ENCODE measurements around the gene HBG1. TPM values are rescaled to one million over a fixed set of nuclear protein-coding genes. Genes with fewer than 3 reads are reported as not detected.
"Not testable (repeated sequence)": the region's sequence is repeated elsewhere in the genome, so short reads cannot be mapped to it uniquely, and the experiment has no call there.

Gene HBG1
- total RNA-seq: not detected

GRCh38 chr11:5249807-5250396 is at the start of gene HBG1:
TSS of gene HBG1 (minus strand) at chr11:5249857. CDS start at chr11:5249804, 53 bp downstream.
- H3K9me3 Mint-ChIP-seq; H3K36me3 Mint-ChIP-seq (ENCODE audit: insufficient read depth in 2 of 2); H3K27me3 Mint-ChIP-seq (ENCODE audit: low read depth); DNase-seq; H3K27ac Mint-ChIP-seq; H3K4me1 Mint-ChIP-seq (ENCODE audit: low read depth); ATAC-seq (replicated peaks in 1 of 2); H3K4me3 Mint-ChIP-seq: not testable (repeated sequence)

- Mint-ChIP-seq H3K27me3 (ENCODE audit: low read depth) (peaks cover 6% of the 10 kb centered on the region), H3K36me3 (ENCODE audit: insufficient read depth in 2 of 2) (no peaks in the 10 kb centered on the region), H3K9me3 (no peaks in the 10 kb centered on the region), H3K27ac (no peak overlapping the region), H3K4me3 (no peak overlapping the region), H3K4me1 (ENCODE audit: low read depth) (no peaks in the 10 kb centered on the region)
- DNase-seq: no peak
- ATAC-seq (replicated peaks in 1 of 2): no peak
Measured at GRCh38 chr11:5298451-5298850, 48.8 kb upstream of the HBG1 start.

- ATAC-seq (replicated peaks in 1 of 2) (no peak), DNase-seq (no peak)
- Mint-ChIP-seq H3K27ac (no peak overlapping the region), H3K27me3 (ENCODE audit: low read depth) (peaks cover 6% of the 10 kb centered on the region), H3K36me3 (ENCODE audit: insufficient read depth in 2 of 2) (no peaks in the 10 kb centered on the region), H3K9me3 (no peaks in the 10 kb centered on the region), H3K4me3 (no peak overlapping the region), H3K4me1 (ENCODE audit: low read depth) (no peaks in the 10 kb centered on the region)
Measured at GRCh38 chr11:5297721-5298323, 48.2 kb upstream of the HBG1 start.

GRCh38 chr11:5294342-5294995 is 44.8 kb upstream of the HBG1 start:
- DNase-seq; H3K36me3 Mint-ChIP-seq (ENCODE audit: insufficient read depth in 2 of 2); H3K9me3 Mint-ChIP-seq; H3K4me1 Mint-ChIP-seq (ENCODE audit: low read depth); H3K4me3 Mint-ChIP-seq; H3K27ac Mint-ChIP-seq; H3K27me3 Mint-ChIP-seq (ENCODE audit: low read depth); ATAC-seq (replicated peaks in 1 of 2): not testable (repeated sequence)

GRCh38 chr11:5293028-5293427 is 43.4 kb upstream of the HBG1 start:
- DNase-seq (no peak), ATAC-seq (replicated peaks in 1 of 2) (no peak)
- Mint-ChIP-seq H3K4me1 (ENCODE audit: low read depth) (no peaks in the 10 kb centered on the region), H3K4me3 (no peak overlapping the region), H3K36me3 (ENCODE audit: insufficient read depth in 2 of 2) (no peaks in the 10 kb centered on the region), H3K27me3 (ENCODE audit: low read depth) (no peaks in the 10 kb centered on the region), H3K9me3 (no peaks in the 10 kb centered on the region), H3K27ac (no peak overlapping the region)

GRCh38 chr11:5291207-5291838 is 41.7 kb upstream of the HBG1 start:
- Mint-ChIP-seq H3K9me3 (no peaks in the 10 kb centered on the region), H3K36me3 (ENCODE audit: insufficient read depth in 2 of 2) (no peaks in the 10 kb centered on the region), H3K4me1 (ENCODE audit: low read depth) (no peaks in the 10 kb centered on the region), H3K27me3 (ENCODE audit: low read depth) (no peaks in the 10 kb centered on the region), H3K27ac (no peak overlapping the region), H3K4me3 (no peak overlapping the region)
- ATAC-seq (replicated peaks in 1 of 2) (peak; percentile 35 to 49), DNase-seq (no peak)

- DNase-seq (no peak), ATAC-seq (replicated peaks in 1 of 2) (no peak)
- no peak overlapping the region for H3K27ac Mint-ChIP-seq
- no peaks in the 10 kb centered on the region for H3K4me1 Mint-ChIP-seq (ENCODE audit: low read depth)
- no peaks in the 10 kb centered on the region for H3K36me3 Mint-ChIP-seq (ENCODE audit: insufficient read depth in 2 of 2)
- no peaks in the 10 kb centered on the region for H3K27me3 Mint-ChIP-seq (ENCODE audit: low read depth)
- no peak overlapping the region for H3K4me3 Mint-ChIP-seq
- H3K9me3 Mint-ChIP-seq: no peaks in the 10 kb centered on the region
Measured at GRCh38 chr11:5290106-5290505, 40.4 kb upstream of the HBG1 start.

- H3K36me3 Mint-ChIP-seq (ENCODE audit: insufficient read depth in 2 of 2): no peaks in the 10 kb centered on the region
- DNase-seq: no peak
Measured at GRCh38 chr11:5289696-5290095, 40.0 kb upstream of the HBG1 start.

GRCh38 chr11:5288906-5289550 is 39.4 kb upstream of the HBG1 start:
- no peak for DNase-seq
- no peaks in the 10 kb centered on the region for H3K36me3 Mint-ChIP-seq (ENCODE audit: insufficient read depth in 2 of 2)
- no peak overlapping the region for H3K4me3 Mint-ChIP-seq
- no peaks in the 10 kb centered on the region for H3K4me1 Mint-ChIP-seq (ENCODE audit: low read depth)
- no peaks in the 10 kb centered on the region for H3K9me3 Mint-ChIP-seq
- no peaks in the 10 kb centered on the region for H3K27me3 Mint-ChIP-seq (ENCODE audit: low read depth)
- ATAC-seq (replicated peaks in 1 of 2): no peak
- no peak overlapping the region for H3K27ac Mint-ChIP-seq

More at GRCh38 chr11:5289696-5290095, 40.0 kb upstream of the HBG1 start:
- H3K27me3 Mint-ChIP-seq (ENCODE audit: low read depth): no peaks in the 10 kb centered on the region
- no peaks in the 10 kb centered on the region for H3K4me1 Mint-ChIP-seq (ENCODE audit: low read depth)
- no peak for ATAC-seq (replicated peaks in 1 of 2)
- no peak overlapping the region for H3K4me3 Mint-ChIP-seq
- H3K9me3 Mint-ChIP-seq: no peaks in the 10 kb centered on the region
- no peak overlapping the region for H3K27ac Mint-ChIP-seq

- Mint-ChIP-seq H3K9me3 (no peaks in the 10 kb centered on the region), H3K4me3 (no peak overlapping the region), H3K36me3 (ENCODE audit: insufficient read depth in 2 of 2) (no peaks in the 10 kb centered on the region), H3K27me3 (ENCODE audit: low read depth) (no peaks in the 10 kb centered on the region), H3K4me1 (ENCODE audit: low read depth) (no peaks in the 10 kb centered on the region), H3K27ac (no peak overlapping the region)
- ATAC-seq (replicated peaks in 1 of 2) (no peak), DNase-seq (no peak)
Measured at GRCh38 chr11:5288108-5288905, 38.6 kb upstream of the HBG1 start.

GRCh38 chr11:5286901-5287300 is 37.2 kb upstream of the HBG1 start:
- DNase-seq (no peak), ATAC-seq (replicated peaks in 1 of 2) (no peak)
- H3K9me3 Mint-ChIP-seq: no peaks in the 10 kb centered on the region
- no peaks in the 10 kb centered on the region for H3K4me1 Mint-ChIP-seq (ENCODE audit: low read depth)
- H3K27ac Mint-ChIP-seq: no peak overlapping the region
- H3K36me3 Mint-ChIP-seq (ENCODE audit: insufficient read depth in 2 of 2): no peaks in the 10 kb centered on the region
- H3K4me3 Mint-ChIP-seq: no peak overlapping the region
- H3K27me3 Mint-ChIP-seq (ENCODE audit: low read depth): no peaks in the 10 kb centered on the region

GRCh38 chr11:5286351-5286750 is 36.7 kb upstream of the HBG1 start:
- H3K4me1 Mint-ChIP-seq (ENCODE audit: low read depth): no peaks in the 10 kb centered on the region
- ATAC-seq (replicated peaks in 1 of 2): no peak
- no peaks in the 10 kb centered on the region for H3K27me3 Mint-ChIP-seq (ENCODE audit: low read depth)
- no peak overlapping the region for H3K27ac Mint-ChIP-seq
- no peak for DNase-seq
- no peaks in the 10 kb centered on the region for H3K36me3 Mint-ChIP-seq (ENCODE audit: insufficient read depth in 2 of 2)
- H3K4me3 Mint-ChIP-seq: no peak overlapping the region
- H3K9me3 Mint-ChIP-seq: no peaks in the 10 kb centered on the region
